Esophagus squamous epithelium (tissue), 4 donors: ENCODE results near the gene COMTD1.

Source experiments
- POLR2A ChIP-seq, 4 donors: fragments of 450-650 bp; IDR thresholded peaks; one replicate each; pipeline ENCODE4 v1.6.1; 2017; ENCODE audit warnings: antibody characterized with exemption in 4 of 4, mild to moderate bottlenecking in 4 of 4, moderate library complexity in 3 of 4
- TF ChIP-seq, protein P1 (sequence below), 6 experiments: fragments of 450-650 bp in 4 of 6; fragments of 200-600 bp in 2 of 6; sonication (generic) in 2 of 6; IDR thresholded peaks; one replicate each; pipeline ENCODE4 v1.5.1; 2016 to 2019; ENCODE audit warnings: antibody characterized with exemption in 6 of 6, mild to moderate bottlenecking in 4 of 6, moderate library complexity in 4 of 6

DNA sequence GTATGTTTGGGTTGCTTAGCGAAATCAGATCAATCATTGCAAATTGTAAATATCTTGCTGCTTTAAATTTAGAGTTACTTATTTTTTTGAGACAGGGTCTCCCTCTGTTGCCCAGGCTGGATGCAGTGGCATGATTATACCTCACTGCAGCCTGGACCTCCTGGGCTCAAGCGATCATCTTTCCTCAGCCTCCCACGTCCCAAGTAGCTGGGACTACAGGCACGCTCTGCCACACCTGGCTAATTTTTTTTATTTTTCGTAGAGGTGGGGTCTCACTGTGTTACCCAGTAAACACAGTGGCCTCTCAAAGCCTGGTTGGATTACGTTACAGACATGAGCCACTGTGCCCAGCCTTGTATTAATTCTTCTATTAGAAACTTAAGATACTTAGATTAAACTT is 23.4 kb downstream of the COMTD1 start:
- TF ChIP-seq, protein P1, sequence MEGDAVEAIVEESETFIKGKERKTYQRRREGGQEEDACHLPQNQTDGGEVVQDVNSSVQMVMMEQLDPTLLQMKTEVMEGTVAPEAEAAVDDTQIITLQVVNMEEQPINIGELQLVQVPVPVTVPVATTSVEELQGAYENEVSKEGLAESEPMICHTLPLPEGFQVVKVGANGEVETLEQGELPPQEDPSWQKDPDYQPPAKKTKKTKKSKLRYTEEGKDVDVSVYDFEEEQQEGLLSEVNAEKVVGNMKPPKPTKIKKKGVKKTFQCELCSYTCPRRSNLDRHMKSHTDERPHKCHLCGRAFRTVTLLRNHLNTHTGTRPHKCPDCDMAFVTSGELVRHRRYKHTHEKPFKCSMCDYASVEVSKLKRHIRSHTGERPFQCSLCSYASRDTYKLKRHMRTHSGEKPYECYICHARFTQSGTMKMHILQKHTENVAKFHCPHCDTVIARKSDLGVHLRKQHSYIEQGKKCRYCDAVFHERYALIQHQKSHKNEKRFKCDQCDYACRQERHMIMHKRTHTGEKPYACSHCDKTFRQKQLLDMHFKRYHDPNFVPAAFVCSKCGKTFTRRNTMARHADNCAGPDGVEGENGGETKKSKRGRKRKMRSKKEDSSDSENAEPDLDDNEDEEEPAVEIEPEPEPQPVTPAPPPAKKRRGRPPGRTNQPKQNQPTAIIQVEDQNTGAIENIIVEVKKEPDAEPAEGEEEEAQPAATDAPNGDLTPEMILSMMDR (IDR thresholded peaks at IDR 0.05), result no peak
- TF ChIP-seq POLR2A (IDR thresholded peaks at IDR 0.05), result no peak
